SK-MEL-5 (cell line): Measurements from ENCODE around the gene ZSCAN5A. TPM values are rescaled to one million over a fixed set of nuclear protein-coding genes. Genes with fewer than 3 reads are reported as not detected.
"Not testable (repeated sequence)": the region's sequence is repeated elsewhere in the genome, so short reads cannot be mapped to it uniquely, and the experiment has no call there.

Experiments
- DNase-seq: peaks from one replicate; pipeline ENCODE4 v3.0.0-alpha.2; 2016; ENCODE audit warnings: low read depth, low spot score
- in situ Hi-C: cut with HindIII; loops from 2 replicates; pipeline ENCODE4 v1.10.0; 2016; ENCODE audit warnings: low sequenced_read_pairs, high pct_unique_total_duplicates, low pct_unique_long_range_greater_than_20kb
- total RNA-seq: library from RNA; depleted of rRNA; stranded (reverse); fragments of >200 nt; shearing (Covaris generic); gene quantifications from 2 replicates; pipeline ENCODE4 v1.2.3, GENCODE V29; 2014

Gene ZSCAN5A
- total RNA-seq, 1 experiment from 2014 or later: 5.4 TPM

DNA sequence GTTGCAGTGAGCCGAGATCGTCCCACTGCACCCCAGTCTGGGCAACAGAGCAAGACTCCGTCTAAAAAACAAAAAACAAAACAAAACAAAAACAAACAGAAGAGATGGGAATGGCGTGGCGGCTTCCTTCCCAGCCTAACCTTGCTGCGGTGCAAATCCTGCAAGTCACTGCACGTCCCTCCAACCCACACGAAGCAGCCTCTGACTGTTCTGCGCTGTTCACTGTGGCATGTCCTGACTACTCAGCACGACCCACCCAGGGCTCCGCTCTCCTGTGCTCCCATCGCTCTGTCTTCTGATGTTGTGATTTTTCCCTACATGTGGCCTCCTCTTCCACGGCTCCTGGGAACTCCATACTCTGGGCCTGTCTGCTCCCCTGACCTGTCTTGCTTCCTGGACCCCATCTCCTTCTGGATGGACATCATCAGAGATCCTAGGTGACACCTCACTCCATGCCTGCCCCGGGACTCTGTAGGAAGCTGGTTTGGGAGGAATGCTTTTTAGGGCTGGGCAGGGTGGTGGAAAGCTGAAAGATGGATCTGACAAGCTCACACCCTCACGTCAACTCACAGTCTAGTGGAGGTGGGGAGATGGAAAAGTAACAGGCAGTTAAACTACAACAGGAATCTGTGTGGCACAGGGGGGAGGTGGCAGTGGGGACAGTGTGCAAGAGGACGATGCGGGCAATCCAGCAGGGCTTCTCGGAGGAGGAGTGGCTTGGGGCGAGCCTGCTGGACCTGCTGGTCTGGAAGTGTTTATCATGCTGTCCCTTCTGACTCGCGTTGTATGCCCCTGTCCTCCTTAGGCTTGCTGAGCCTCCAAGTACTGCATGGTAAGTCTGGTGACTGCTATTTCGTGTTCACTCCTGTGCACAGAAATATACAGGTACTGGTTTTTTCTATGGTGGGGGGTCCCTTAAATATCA lies 18.8 kb downstream of the ZSCAN5A start:
- DNase-seq: no peak
- in situ Hi-C loops: no loop called here

DNA sequence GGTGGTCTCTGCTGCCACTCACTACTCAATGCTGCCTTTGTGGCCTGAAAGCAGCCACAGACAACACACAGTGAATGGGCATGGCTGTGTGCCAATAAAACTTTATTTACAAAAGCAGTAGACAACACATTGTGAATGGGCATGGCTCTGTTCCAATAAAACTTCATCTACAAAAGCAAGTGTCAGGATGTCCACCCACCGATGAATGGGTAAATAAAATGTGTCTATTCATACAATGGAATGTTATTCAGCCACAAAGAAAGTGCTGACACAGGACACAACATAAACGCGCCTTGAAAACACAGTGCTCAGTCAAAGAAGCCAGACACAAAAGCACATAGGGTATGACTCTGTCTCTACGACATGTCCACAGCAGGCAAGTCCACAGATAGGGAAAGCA lies 20.1 kb downstream of the ZSCAN5A start:
- in situ Hi-C loops: no loop called here
- DNase-seq: peak; percentile 69

DNA sequence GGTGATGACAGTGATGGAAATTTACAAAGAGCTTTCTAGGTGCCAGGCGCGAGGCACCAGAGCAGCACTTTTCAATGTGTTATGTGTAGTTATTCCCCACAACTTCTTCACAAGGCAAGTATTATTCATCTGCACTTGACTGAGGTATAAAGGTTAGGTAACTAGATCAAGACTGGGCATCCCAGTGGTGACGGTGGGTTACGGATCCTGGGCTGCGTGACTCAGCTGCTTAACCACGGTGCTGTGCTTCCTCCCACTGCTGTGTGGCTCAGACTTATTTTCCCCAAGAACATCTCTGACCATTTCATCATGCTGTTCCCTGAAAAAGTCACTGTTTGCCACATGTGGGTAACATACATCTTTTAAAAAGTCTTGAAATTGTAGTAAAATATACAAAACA lies 22.8 kb downstream of the ZSCAN5A start:
- in situ Hi-C loops: no loop called here
- no peak for DNase-seq

GRCh38 chr19:56290104-56290503 lies 24.5 kb downstream of the ZSCAN5A start:
- no peak for DNase-seq
- in situ Hi-C loops: no loop called here

DNA sequence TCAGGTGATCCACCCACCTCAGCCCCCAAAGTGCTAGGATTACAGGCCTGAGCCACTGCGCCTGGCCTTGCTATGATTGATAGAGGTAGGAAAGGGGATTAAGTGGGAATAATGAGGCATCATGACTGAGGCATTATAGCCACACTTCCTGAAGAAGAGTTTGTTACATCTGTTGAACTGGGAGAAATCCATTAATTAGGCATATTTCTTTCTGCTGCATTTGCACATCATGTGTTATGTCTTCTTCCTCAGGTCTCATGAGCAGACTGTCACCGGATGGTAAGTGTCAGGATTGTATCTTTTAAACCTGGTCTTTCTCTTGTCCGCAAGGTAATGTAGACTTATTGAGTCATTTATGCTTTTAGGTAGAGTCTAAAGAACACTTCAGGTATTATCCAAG lies 29.9 kb downstream of the ZSCAN5A start:
- in situ Hi-C loops: no loop called here
- no peak for DNase-seq

- DNase-seq: no peak
- in situ Hi-C loops: no loop called here
These were observed 31.8 kb downstream of the ZSCAN5A start for GRCh38 chr19:56282809-56283208.

DNA sequence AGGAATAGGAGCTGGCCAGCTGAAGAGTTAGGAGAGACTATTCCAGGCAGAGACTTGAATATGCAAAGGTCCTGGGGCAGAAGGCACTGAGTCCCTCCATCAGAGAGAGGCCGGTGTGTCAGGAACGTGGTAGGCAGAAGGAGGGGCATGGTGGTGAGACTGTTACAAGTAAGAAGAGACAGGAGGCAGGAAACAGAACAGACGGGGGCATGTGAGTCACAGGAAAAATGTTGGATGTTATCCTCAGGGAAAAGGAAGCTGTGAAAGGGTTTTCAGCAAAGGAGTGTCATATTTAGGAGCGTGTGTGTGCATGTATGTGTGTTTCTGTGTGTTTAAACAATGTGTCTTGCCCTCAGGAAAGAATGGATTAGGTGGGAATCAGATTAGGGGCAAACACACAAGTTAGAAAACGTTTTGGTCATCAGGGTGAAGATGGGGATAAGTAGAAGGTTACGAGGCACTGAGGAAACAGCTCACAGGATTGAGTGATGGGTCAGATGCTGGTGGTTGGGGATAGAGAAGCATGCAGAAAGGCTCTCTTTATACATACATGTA lies 41.0 kb downstream of the ZSCAN5A start:
- in situ Hi-C loops: no loop called here
- no peak for DNase-seq

DNA sequence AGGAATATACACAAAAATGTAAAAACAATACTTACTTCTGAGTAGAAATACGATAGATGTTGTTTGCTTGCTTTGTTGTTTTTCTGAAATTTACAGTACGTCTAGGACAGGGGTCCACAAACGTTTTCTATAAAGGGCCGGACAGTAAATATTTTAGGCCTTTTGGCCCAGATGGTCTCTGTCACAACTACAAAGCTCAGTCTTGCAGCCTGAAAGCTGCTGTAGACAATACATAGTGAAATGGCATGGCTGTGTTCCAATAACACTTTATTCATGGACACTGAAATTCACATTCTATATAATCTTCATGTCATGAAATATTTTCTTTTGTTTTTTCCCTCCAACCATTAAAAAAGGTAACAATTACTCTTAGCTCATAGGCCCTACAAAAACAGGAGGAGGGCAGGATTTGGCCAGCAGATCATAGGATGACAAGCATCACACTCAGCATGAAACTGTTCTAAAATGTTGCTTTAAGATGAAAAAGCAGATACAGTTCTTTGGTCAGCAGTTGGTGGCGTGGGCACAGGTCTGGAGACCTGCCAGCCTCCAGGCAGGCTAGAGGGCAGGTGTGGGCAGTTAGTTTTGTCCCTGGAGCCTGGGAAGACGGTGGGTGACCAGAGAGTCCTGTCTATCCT lies 42.4 kb downstream of the ZSCAN5A start, which contains the start of gene EDDM13:
TSS of gene EDDM13 (plus strand) at position 588 of the 638 bp plus-strand sequence. CDS start 87 bp downstream, outside the sequence.
- no peak for DNase-seq
- in situ Hi-C loops: no loop called here

DNA sequence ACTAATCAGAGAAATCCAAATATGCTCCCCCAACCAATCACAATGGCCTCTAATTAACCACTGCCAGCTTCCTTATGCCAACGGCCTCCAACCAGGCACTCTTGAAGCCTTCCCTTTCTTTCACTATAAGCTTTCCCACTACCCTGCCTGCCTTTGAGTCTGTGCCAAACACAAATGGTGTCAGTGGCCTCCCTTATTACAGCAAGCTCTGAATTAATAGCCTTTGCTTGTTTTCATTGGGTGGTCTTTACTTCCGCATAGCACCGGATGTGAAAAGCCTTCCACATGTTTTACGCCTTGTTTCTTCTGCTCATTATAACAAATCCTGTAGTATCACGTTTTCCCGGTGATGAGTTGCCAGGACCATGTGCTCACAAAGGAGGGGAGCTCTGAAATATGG lies 43.5 kb downstream of the ZSCAN5A start:
- DNase-seq: no peak
- in situ Hi-C loops: no loop called here

DNA sequence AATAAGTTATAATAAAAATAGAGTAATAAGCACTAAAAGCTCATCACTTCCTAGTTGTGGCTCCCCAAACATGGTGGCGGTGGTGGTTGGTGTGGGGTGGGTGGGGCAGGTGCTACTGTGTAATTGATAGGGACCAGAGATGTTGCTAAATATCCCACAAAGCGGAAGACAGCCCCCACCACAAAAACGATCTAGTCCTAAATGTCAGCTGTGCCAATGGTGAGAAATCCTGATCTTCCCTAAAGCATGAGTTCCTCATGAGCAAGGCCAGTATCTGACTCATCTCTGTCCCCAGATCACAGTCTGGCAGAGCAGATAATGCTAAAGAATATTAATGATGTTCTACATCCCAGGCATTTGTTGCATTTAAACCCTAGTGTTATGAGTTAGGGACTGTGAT lies 44.0 kb downstream of the ZSCAN5A start:
- no peak for DNase-seq
- in situ Hi-C loops: no loop called here

- DNase-seq: no peak
- in situ Hi-C loops: no loop called here
These were observed 45.3 kb downstream of the ZSCAN5A start for GRCh38 chr19:56269348-56269747.

GRCh38 chr19:56266051-56266450 lies 48.6 kb downstream of the ZSCAN5A start:
- no peak for DNase-seq
- in situ Hi-C loops: no loop called here

- DNase-seq: no peak
- in situ Hi-C loops: no loop called here
These were observed 51.3 kb downstream of the ZSCAN5A start for GRCh38 chr19:56263319-56263718.

GRCh38 chr19:56261932-56262331 lies 52.7 kb downstream of the ZSCAN5A start:
- in situ Hi-C loops: not testable (repeated sequence)

GRCh38 chr19:56261145-56261544 lies 53.5 kb downstream of the ZSCAN5A start:
- in situ Hi-C loops: no loop called here
- no peak for DNase-seq

More at GRCh38 chr19:56261932-56262331, 52.7 kb downstream of the ZSCAN5A start:
- DNase-seq: not testable (repeated sequence)

DNA sequence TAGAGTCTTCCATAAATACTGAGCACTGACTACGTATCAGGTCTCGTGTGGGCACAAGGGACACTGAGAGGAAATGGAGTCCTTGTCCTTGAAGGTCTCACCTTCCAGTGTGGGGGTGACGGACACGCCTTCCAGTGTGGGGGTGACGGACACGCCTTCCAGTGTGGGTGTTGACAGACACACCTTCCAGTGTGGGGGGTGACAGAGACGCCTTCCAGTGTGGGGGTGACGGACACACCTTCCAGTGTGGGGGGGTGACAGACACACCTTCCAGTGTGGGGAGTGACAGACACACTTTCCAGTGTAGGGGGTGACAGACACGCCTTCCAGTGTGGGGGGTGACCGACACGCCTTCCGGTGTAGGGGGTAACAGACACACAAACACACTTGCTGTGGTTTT lies 56.4 kb downstream of the ZSCAN5A start:
- in situ Hi-C loops: no loop called here
- no peak for DNase-seq

GRCh38 chr19:56253737-56254136 lies 60.9 kb downstream of the ZSCAN5A start:
- peak; percentile 73 for DNase-seq
- in situ Hi-C loops: no loop called here

DNA sequence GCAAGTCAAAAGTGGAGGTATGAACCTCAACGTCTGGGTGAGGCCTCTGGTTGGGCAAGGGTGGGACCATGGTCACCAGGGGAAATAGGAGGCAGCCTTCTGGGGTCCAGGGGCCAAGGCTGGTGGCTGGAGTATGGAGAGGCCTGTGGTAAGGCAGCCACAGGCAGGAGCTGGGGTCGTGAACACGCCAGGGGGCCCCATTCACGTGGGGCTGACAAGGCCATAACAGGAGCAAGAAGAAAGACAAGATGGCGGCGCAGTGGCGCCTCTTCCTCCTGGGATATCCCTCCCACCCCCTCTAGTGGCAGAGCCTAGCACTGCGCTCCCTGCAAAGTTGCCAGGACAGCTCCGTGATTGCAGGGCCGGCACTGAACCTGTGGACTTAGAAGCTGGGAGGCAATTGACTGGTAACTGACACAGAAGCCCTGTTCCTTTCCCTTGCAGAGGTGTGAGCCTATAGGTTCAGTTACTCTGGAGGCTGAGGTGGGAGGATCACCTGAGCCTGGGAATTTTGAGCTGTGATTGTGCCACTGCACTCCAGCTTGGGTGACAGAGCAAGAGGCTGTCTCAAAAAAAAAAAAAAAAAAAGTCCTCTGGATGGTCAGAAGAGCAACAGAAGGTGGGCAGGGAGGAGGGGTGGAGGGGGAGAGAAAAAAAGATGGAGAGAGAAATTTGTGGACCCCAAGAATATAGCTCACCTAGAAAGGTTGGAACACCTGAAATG lies 61.8 kb downstream of the ZSCAN5A start:
- in situ Hi-C loops: no loop called here

More for the DNA sequence above, 61.8 kb downstream of the ZSCAN5A start:
- DNase-seq: peak; percentile 83
